Measurements from ENCODE around the gene PSMD7.

DNA sequence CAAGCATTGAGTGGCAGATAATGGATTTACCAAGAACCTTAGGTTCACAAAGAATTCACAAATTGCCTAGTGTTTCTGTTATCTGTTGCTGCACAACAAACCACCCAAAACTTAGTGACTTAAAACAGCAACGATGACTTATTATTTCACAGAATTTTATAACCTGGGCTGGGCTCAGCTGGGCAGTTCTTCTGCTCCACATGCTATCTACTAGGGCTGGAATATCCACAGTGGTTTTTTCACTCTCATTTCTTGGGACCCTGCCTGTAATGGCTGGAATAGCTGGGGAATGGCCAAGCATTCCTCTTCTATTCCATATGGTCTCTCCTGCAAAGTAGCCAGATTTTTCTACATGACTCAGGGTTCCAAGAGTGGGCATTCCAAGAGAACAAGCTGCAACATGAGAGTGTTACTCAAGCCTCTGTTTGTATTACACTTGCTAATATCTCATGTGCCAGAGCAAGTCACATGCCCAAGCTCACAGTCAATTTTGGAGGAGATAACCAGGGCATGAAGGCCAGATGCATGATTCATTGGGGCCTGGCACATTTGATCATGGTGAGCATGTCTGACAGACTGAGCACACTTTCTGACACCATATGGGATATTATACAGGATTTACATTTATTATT is 4.9 kb upstream of the PSMD7 start:
- TF ChIP-seq CEBPB (IDR thresholded peaks at IDR 0.05; ENCODE audit: borderline replicate concordance in 1 of 2, low read depth in 2 of 2, low read length in 2 of 2) (no peak), NFYB (IDR thresholded peaks at IDR 0.05; ENCODE audit: insufficient read depth, low read depth, low read length) (no peak), POLR2A (IDR thresholded peaks at IDR 0.05; ENCODE audit: low read depth, low read length) (no peak), EGR1 (IDR thresholded peaks at IDR 0.05; ENCODE audit: borderline replicate concordance in 1 of 2, low read depth in 2 of 2, low read length in 2 of 2) (no peak), ATF7 (IDR thresholded peaks at IDR 0.05; ENCODE audit: low read depth) (no peak), RFX5 (IDR thresholded peaks at IDR 0.05; ENCODE audit: low read depth, low read length) (no peak), EZH2 (IDR thresholded peaks at IDR 0.05; ENCODE audit: borderline replicate concordance, control insufficient read depth, low read depth, low read length) (no peak), SUZ12 (IDR thresholded peaks at IDR 0.05; ENCODE audit: unreplicated experiment) (no peak), GABPA (IDR thresholded peaks at IDR 0.05; ENCODE audit: low read depth) (no peak), SPI1 (IDR thresholded peaks at IDR 0.05; ENCODE audit: borderline replicate concordance, insufficient read depth, low read depth, low read length) (no peak), BRCA1 (IDR thresholded peaks at IDR 0.05; ENCODE audit: low read depth, low read length) (no peak), EP300 (IDR thresholded peaks at IDR 0.05; ENCODE audit: borderline replicate concordance in 1 of 2, control insufficient read depth in 1 of 2, low read depth in 2 of 2, low read length in 2 of 2) (no peak)
- TF ChIP-seq, protein P1, sequence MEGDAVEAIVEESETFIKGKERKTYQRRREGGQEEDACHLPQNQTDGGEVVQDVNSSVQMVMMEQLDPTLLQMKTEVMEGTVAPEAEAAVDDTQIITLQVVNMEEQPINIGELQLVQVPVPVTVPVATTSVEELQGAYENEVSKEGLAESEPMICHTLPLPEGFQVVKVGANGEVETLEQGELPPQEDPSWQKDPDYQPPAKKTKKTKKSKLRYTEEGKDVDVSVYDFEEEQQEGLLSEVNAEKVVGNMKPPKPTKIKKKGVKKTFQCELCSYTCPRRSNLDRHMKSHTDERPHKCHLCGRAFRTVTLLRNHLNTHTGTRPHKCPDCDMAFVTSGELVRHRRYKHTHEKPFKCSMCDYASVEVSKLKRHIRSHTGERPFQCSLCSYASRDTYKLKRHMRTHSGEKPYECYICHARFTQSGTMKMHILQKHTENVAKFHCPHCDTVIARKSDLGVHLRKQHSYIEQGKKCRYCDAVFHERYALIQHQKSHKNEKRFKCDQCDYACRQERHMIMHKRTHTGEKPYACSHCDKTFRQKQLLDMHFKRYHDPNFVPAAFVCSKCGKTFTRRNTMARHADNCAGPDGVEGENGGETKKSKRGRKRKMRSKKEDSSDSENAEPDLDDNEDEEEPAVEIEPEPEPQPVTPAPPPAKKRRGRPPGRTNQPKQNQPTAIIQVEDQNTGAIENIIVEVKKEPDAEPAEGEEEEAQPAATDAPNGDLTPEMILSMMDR (IDR thresholded peaks at IDR 0.05 in 2 of 3, conservative IDR thresholded peaks at IDR 0.05 in 1 of 3; ENCODE audit: control insufficient read depth in 2 of 3, extremely low read depth in 1 of 3, insufficient read depth in 1 of 3, low read depth in 3 of 3, low read length in 3 of 3) = no peak
